WI38 (cell line): ENCODE results near the gene PDZRN4.

ENCODE experiments used
- H3K4me3 ChIP-seq: 2 replicates; pipeline ENCODE4 v1.5.1; 2011; ENCODE audit warnings: low read depth, mild to moderate bottlenecking, control low read depth, low read length
- CTCF ChIP-seq: IDR thresholded peaks from 2 replicates; pipeline ENCODE4 v1.5.1; 2012; ENCODE audit warnings: low read depth, mild to moderate bottlenecking, control low read depth, low read length

PDZRN4 gene

GRCh38 chr12:41438854-41439541 lies 250.9 kb downstream of the PDZRN4 start:
- no peak overlapping the region for H3K4me3 ChIP-seq
- no peak for TF ChIP-seq CTCF

GRCh38 chr12:41439801-41440200 lies 251.7 kb downstream of the PDZRN4 start:
- TF ChIP-seq CTCF, result no peak
- no peak overlapping the region for H3K4me3 ChIP-seq

GRCh38 chr12:41441180-41441579 lies 253.1 kb downstream of the PDZRN4 start:
- no peak overlapping the region for H3K4me3 ChIP-seq
- no peak for TF ChIP-seq CTCF

GRCh38 chr12:41442896-41443295 lies 254.8 kb downstream of the PDZRN4 start:
- no peak overlapping the region for H3K4me3 ChIP-seq
- TF ChIP-seq CTCF, result no peak

GRCh38 chr12:41443690-41444089 lies 255.6 kb downstream of the PDZRN4 start:
- TF ChIP-seq CTCF, result no peak
- no peak overlapping the region for H3K4me3 ChIP-seq

GRCh38 chr12:41452838-41453407 lies 264.8 kb downstream of the PDZRN4 start:
- TF ChIP-seq CTCF, result no peak
- H3K4me3 ChIP-seq, result no peak overlapping the region

- TF ChIP-seq CTCF, result no peak
- H3K4me3 ChIP-seq, result no peak overlapping the region
Measured at GRCh38 chr12:41453409-41453808, 265.3 kb downstream of the PDZRN4 start.
